ENCODE measurements around the gene MAP3K21.

The MAP3K21 gene

GRCh38 chr1:233360525-233361102, 33.1 kb downstream of the MAP3K21 start:
- no peak for DNase-seq

GRCh38 chr1:233361876-233362275, 34.4 kb downstream of the MAP3K21 start:
- no peak for DNase-seq

GRCh38 chr1:233362743-233363142, 35.2 kb downstream of the MAP3K21 start:
- no peak for DNase-seq

GRCh38 chr1:233364026-233364425, 36.5 kb downstream of the MAP3K21 start:
- no peak for DNase-seq

GRCh38 chr1:233364695-233365539, 37.4 kb downstream of the MAP3K21 start:
- no peak for DNase-seq

GRCh38 chr1:233366575-233366974, 39.1 kb downstream of the MAP3K21 start:
- no peak for DNase-seq

- DNase-seq: no peak
Measured at GRCh38 chr1:233367057-233367803, 39.7 kb downstream of the MAP3K21 start.

GRCh38 chr1:233368106-233368788, 40.7 kb downstream of the MAP3K21 start:
- DNase-seq: no peak

- DNase-seq: no peak
Measured at GRCh38 chr1:233368789-233369130, 41.2 kb downstream of the MAP3K21 start.

- no peak for DNase-seq
Measured at GRCh38 chr1:233372218-233373120, 44.9 kb downstream of the MAP3K21 start.

GRCh38 chr1:233373226-233373625, 45.7 kb downstream of the MAP3K21 start:
- DNase-seq: no peak

- no peak for DNase-seq
Measured at GRCh38 chr1:233375653-233376052, 48.1 kb downstream of the MAP3K21 start.

- DNase-seq: no peak
Measured at GRCh38 chr1:233376382-233377110, 49.0 kb downstream of the MAP3K21 start.

GRCh38 chr1:233379869-233380438, 52.4 kb downstream of the MAP3K21 start:
- no peak for DNase-seq

- DNase-seq: no peak
Measured at GRCh38 chr1:233381806-233382205, 54.3 kb downstream of the MAP3K21 start.

- DNase-seq: no peak
Measured at GRCh38 chr1:233383984-233384383, 56.5 kb downstream of the MAP3K21 start.

- DNase-seq: no peak
Measured at GRCh38 chr1:233386336-233386735, 58.8 kb downstream of the MAP3K21 start.

- no peak for DNase-seq
Measured at GRCh38 chr1:233387585-233387984, 60.1 kb downstream of the MAP3K21 start.

GRCh38 chr1:233389169-233389568, 61.6 kb downstream of the MAP3K21 start:
- no peak for DNase-seq

GRCh38 chr1:233389893-233390292, 62.4 kb downstream of the MAP3K21 start:
- DNase-seq: no peak
